ENCODE results near the gene CYP2A13. TPM values are rescaled to one million over a fixed set of nuclear protein-coding genes. Genes with fewer than 3 reads are reported as not detected.

Gene CYP2A13
- polyA plus RNA-seq, 1 donor (not counting 4 experiments of a cell fraction or from before 2014, with no cell fraction given): not detected

DNA sequence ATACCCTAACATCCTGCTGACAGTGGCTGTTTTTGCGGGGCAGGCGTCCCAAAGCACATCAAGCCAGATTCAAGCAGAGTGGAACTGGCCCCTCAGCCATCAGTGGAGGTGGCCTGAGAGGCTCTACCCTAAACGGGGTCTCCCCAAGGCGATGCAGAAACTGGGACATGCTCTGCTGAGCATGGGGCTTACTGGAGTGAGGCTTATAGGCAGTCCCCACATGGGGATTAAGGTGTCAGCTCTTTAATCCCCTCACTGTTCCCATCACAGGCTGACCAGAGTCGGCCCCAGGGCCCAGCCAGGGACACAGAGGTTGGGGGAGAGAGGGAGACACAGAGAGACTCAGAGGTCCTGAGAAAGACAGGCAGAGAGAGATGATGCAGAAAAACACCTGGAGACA is 42.9 kb downstream of the CYP2A13 start:
- Histone ChIP-seq H3K36me3 (ENCODE audit: control insufficient read depth in 2 of 2, extremely low read depth in 1 of 2, insufficient read depth in 2 of 2, low read length in 2 of 2) (no peaks in the 10 kb centered on the region), H3K79me2 (ENCODE audit: control insufficient read depth, insufficient read depth, low read length) (no peaks in the 10 kb centered on the region), H3K27me3 (ENCODE audit: control insufficient read depth, extremely low read depth, insufficient read depth, low read length) (peaks cover 19% of the 10 kb centered on the region), H3K9me1 (ENCODE audit: control insufficient read depth, extremely low read depth, insufficient read depth, low read length) (no peaks in the 10 kb centered on the region), H3K9ac (ENCODE audit: control insufficient read depth, extremely low read depth, insufficient read depth, low read length) (no peak overlapping the region), H3K27ac (ENCODE audit: control insufficient read depth, insufficient read depth, low read length) (no peak overlapping the region), H2AFZ (ENCODE audit: control insufficient read depth, low read length) (no peak overlapping the region), H3K4me2 (ENCODE audit: control insufficient read depth, extremely low read depth, insufficient read depth, low read depth, low read length) (no peak overlapping the region), H4K20me1 (ENCODE audit: control insufficient read depth, extremely low read depth, insufficient read depth, low read length) (no peaks in the 10 kb centered on the region), H3K4me1 (ENCODE audit: control insufficient read depth, extremely low read depth, insufficient read depth, low read length) (peaks cover 2% of the 10 kb centered on the region), H3K4me3 (ENCODE audit: control insufficient read depth in 2 of 3, extremely low read depth in 1 of 3, insufficient read depth in 2 of 3, low read depth in 1 of 3, low read length in 3 of 3) (no peak overlapping the region), H3K9me3 (ENCODE audit: control insufficient read depth, low read depth, low read length) (no peaks in the 10 kb centered on the region)
- TF ChIP-seq, protein P1, sequence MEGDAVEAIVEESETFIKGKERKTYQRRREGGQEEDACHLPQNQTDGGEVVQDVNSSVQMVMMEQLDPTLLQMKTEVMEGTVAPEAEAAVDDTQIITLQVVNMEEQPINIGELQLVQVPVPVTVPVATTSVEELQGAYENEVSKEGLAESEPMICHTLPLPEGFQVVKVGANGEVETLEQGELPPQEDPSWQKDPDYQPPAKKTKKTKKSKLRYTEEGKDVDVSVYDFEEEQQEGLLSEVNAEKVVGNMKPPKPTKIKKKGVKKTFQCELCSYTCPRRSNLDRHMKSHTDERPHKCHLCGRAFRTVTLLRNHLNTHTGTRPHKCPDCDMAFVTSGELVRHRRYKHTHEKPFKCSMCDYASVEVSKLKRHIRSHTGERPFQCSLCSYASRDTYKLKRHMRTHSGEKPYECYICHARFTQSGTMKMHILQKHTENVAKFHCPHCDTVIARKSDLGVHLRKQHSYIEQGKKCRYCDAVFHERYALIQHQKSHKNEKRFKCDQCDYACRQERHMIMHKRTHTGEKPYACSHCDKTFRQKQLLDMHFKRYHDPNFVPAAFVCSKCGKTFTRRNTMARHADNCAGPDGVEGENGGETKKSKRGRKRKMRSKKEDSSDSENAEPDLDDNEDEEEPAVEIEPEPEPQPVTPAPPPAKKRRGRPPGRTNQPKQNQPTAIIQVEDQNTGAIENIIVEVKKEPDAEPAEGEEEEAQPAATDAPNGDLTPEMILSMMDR (optimal IDR thresholded peaks at IDR 0.05 in 1 of 3, IDR thresholded peaks at IDR 0.05 in 1 of 3, conservative IDR thresholded peaks at IDR 0.05 in 1 of 3; ENCODE audit: extremely low read depth in 1 of 3, insufficient read depth in 2 of 3, low read length in 3 of 3): no peak
- no peak for TF ChIP-seq EZH2 (IDR thresholded peaks at IDR 0.05; ENCODE audit: low read length)
- FAIRE-seq (no peak), DNase-seq (ENCODE audit: low read depth, low spot score) (no peak)
- dilution Hi-C loops (cut with MboI; ENCODE audit: extremely low pct_ligation_motif_present, low sequenced_read_pairs): no loop called here

DNA sequence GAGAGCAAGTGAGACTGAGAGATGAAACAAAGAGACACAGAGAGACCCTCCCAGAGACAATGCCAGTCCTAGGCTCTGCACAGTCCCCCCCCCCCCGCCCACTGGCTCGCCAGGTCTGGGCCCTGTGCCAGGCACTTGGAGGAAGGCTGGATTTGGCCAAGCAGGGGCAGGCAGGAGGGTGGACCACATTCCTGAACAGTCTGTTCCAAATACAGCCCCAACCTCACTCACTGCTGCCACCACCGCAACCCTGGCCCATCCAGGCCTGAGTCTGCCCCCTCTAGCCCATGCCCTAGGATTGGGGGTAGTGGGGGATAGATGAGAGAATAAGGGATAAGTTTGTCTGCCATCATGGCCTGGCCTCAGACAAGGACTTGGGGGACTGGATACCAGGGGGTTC is 45.0 kb downstream of the CYP2A13 start:
- H3K9ac ChIP-seq (ENCODE audit: control insufficient read depth, extremely low read depth, insufficient read depth, low read length): no peak overlapping the region

More for the DNA sequence above, 45.0 kb downstream of the CYP2A13 start:
- no peaks in the 10 kb centered on the region for H3K9me3 ChIP-seq (ENCODE audit: control insufficient read depth, low read depth, low read length)
- no peak overlapping the region for H3K4me2 ChIP-seq (ENCODE audit: control insufficient read depth, extremely low read depth, insufficient read depth, low read depth, low read length)
- dilution Hi-C loops (cut with MboI; ENCODE audit: extremely low pct_ligation_motif_present, low sequenced_read_pairs): no loop called here
- DNase-seq (ENCODE audit: low read depth, low spot score) (no peak), FAIRE-seq (no peak)
- H3K4me1 ChIP-seq (ENCODE audit: control insufficient read depth, extremely low read depth, insufficient read depth, low read length): peaks cover 2% of the 10 kb centered on the region
- no peaks in the 10 kb centered on the region for H4K20me1 ChIP-seq (ENCODE audit: control insufficient read depth, extremely low read depth, insufficient read depth, low read length)
- no peaks in the 10 kb centered on the region for H3K36me3 ChIP-seq (ENCODE audit: control insufficient read depth in 2 of 2, extremely low read depth in 1 of 2, insufficient read depth in 2 of 2, low read length in 2 of 2)
- H3K79me2 ChIP-seq (ENCODE audit: control insufficient read depth, insufficient read depth, low read length): no peaks in the 10 kb centered on the region
- peaks cover 19% of the 10 kb centered on the region for H3K27me3 ChIP-seq (ENCODE audit: control insufficient read depth, extremely low read depth, insufficient read depth, low read length)
- H3K9me1 ChIP-seq (ENCODE audit: control insufficient read depth, extremely low read depth, insufficient read depth, low read length): no peaks in the 10 kb centered on the region
- H3K4me3 ChIP-seq (ENCODE audit: control insufficient read depth in 2 of 3, extremely low read depth in 1 of 3, insufficient read depth in 2 of 3, low read depth in 1 of 3, low read length in 3 of 3): no peak overlapping the region
- TF ChIP-seq, protein P1 (optimal IDR thresholded peaks at IDR 0.05 in 1 of 3, IDR thresholded peaks at IDR 0.05 in 1 of 3, conservative IDR thresholded peaks at IDR 0.05 in 1 of 3; ENCODE audit: extremely low read depth in 1 of 3, insufficient read depth in 2 of 3, low read length in 3 of 3): no peak
- no peak for TF ChIP-seq EZH2 (IDR thresholded peaks at IDR 0.05; ENCODE audit: low read length)
- no peak overlapping the region for H2AFZ ChIP-seq (ENCODE audit: control insufficient read depth, low read length)
- no peak overlapping the region for H3K27ac ChIP-seq (ENCODE audit: control insufficient read depth, insufficient read depth, low read length)

Measured in keratinocyte (primary cell).